OCI-M1 (cell line): Measurements from ENCODE around the gene CAMK2N2.
"Not testable (repeated sequence)": the region's sequence is repeated elsewhere in the genome, so short reads cannot be mapped to it uniquely, and the experiment has no call there.

ENCODE experiments used
- DNase-seq: peaks from one replicate; lab custom pipeline; 2025; lab: John Stamatoyannopoulos, UW

CAMK2N2 gene

DNA sequence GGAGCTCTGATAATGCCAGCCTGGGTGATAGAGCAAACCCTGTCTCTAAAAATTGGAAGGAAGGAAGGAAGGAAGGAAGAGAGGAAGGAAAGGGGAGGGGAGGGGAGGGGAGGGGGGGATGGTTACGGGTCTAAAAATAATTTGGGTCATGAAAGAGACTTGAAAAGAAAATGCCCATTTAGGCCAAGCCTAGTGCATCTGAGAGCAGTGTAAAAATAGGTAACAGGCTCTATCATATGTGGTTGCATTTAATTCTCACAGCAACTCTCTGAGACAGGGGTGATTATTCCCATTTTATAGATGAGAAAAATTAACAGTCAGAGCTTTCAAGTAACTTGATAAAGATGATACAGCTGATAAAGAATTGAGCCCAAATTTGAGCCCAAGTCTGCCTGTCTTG lies 10.9 kb upstream of the CAMK2N2 start:
- no peak for DNase-seq

DNA sequence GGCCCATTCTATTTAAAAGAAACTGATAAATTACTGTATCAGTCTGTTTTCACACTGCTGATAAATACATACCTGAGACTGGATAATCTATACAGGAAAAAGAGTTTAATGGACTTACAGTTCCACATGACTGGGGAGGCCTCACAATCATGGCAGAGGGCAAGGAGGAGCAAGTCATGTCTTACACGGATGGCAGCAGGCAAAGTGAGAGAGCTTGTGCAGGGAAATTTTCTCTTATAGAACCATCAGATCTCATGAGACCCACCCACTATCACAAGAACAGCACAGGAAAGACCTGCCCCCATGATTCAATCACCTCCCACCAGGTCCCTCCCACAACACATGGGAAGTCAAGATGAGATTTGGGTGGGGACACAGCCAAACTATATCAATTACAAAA lies 5.9 kb upstream of the CAMK2N2 start:
- not testable (repeated sequence) for DNase-seq

DNA sequence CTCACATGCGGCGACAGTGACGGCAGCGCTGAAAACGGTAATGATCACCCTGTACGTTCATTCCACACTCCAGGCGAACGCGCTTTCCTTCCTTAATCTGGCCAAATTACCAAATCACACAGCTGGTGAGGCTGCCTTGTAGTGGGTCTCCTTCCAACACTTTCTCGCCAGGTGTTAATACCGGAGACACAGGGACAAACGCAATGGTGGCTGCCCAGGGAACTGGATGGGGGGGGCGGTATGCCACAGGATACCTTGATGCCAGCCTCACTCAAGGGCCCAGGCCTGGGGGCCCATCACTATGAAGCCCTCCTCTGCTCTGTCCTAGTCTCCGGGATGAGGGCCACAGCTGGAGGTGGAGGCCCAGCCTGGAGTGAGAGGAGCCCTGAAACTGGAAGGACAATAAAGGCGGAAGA lies 1.4 kb upstream of the CAMK2N2 start:
- no peak for DNase-seq

DNA sequence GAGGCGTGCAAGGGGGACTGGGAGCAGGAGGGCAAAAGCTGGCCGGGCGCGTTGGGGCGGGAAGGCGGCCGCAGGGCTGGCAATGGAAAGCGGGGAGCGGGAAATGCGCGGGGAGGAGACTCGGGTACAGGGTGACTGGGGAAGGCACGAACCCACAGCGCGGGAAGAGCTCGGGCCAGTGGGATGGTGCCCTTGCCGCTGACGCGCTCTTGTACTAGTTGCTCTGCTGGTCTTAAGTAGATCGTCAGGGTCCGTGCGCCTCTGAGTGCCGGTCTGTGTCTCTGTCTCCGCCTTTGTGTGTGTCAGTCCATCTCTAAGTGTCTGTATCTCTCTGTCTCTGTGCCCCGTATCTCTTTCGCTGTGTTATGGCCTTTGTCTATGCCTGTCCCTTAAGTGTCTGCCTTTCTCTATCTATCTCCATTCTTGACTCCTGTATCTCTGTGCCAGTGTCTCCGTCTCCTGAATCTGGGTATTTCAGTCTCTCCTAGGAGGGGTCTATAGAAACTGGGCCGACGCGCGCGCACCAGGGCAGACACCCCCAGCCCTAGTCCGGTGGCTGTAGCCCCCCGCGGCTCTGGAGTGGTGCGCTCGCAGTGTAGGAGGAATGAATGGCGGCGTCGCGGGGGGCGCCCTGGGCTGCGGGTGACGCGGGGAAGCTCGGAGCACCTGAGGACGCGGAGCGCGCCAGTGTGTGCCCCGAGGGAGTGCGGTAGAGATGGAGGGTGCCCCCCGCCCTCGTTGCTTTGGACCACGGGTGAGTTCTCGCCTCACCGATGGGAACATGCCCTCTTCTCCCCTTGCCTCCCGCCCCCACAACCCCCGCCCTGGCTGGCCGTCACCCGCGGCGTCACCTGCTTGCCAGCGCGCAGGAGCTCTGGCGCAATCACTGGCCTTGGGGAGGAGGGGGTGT lies 756 bp upstream of the CAMK2N2 start:
- DNase-seq = peak; percentile 7

DNA sequence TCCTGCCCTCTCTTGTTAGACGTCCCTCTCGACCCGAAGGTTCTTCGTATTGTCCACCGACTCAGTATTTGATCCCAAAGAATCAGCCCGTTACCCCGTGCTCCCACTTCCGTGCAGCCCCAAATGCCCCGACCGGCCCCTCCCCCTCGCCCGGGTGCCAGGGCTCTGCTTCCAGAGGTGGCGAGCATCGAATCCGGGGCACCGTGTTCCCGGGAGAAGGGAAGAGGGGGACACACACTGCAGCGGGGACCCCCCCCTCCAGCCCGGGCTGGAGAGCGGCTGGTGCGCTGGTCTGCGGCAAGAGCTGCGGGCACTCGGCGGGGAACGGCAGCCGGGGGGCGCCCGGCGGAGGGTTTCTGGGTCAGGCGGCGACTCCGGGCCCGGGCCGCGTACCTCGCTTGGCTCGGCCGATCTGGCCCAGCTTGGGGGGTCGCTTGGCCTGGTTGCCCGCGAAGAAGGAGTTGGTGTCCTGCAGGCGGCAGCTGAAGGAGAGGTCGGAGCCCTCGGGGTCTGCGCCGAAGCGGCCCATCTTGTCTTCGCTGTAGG lies 556 bp downstream of the CAMK2N2 start:
- DNase-seq = no peak

DNA sequence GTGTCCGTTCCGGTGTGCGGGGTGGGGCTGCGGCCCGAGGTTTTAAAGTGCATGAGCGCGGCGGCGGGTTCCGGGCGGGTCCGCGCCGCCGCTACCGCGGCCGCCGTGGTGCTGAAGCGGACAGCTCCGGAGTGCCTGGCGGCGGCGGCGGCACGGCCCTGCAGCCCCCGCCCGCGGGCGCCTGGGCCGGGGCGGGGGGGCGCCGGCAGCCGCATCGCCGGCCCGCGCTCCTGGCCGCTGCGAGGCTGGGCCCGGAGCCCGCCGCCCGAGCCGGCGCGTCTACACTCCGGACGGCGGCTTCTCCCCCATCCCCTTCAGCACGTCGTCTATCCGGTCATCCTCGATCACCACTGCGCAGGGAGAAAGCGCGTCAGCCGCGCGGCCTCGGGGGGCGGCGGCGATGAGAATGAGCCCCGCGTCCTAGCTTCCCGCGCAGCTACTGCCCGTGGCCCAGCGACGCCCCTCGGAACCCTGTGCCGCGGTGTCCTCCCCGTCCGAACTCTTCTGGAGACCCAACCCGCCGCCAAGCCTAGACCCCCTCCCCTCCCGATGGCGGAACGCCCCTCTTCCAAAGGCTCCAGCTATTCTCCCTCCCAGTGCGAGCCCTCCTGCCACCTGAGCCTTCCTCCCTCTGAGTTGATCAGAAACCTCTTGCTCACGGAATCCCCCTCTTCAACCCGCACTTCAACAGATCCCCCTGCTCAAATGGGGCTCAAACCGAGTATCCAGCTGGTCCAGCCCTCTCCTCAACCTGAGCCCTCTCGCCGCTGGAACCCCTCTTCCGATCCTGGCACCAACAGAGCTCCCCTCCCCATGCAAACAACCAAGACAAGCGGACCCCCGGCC lies 1.3 kb downstream of the CAMK2N2 start:
- peak; percentile 12 for DNase-seq

DNA sequence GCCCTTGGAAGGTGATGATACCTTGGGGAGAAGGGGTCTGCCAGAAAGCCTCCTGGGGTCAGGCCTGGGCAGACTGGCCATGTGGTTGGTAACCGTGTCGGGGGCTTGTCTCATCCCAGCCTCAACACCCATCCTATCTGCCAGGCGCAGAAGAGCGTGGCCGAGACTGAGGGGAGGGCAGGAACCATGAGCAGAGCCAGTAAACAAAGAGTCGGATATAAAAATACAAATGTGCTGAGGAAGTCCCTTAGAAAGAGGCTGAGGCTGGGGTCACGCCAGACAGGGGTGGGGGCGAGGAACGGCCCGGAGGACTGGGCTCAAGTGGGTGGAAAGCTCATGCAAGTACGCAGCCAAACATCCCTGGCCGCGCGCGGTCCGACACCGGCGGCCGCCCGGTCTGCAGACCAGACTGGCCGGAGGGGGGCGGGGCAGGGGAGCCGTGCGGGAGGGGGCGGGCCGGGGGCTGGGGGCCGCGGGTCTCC lies 1.9 kb downstream of the CAMK2N2 start:
- DNase-seq = no peak

DNA sequence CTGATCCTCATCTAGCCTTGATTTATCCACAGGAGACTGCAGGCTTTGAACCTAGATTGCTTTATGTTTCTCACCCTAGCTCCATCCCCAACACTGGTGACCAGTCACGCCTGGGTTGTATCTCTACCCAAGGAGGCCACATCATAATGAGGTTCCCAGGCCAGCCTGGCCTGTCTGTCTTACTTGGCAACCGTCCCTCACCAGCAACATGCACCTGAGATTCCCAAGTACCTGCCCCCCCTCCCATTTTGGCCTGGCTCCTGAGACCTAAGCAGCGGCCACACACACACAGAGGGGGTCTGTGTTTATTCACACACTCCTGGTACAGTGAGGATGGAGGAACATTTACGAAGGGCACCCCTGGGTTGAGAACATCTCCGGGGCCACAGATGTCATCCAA lies 2.4 kb downstream of the CAMK2N2 start:
- no peak for DNase-seq

DNA sequence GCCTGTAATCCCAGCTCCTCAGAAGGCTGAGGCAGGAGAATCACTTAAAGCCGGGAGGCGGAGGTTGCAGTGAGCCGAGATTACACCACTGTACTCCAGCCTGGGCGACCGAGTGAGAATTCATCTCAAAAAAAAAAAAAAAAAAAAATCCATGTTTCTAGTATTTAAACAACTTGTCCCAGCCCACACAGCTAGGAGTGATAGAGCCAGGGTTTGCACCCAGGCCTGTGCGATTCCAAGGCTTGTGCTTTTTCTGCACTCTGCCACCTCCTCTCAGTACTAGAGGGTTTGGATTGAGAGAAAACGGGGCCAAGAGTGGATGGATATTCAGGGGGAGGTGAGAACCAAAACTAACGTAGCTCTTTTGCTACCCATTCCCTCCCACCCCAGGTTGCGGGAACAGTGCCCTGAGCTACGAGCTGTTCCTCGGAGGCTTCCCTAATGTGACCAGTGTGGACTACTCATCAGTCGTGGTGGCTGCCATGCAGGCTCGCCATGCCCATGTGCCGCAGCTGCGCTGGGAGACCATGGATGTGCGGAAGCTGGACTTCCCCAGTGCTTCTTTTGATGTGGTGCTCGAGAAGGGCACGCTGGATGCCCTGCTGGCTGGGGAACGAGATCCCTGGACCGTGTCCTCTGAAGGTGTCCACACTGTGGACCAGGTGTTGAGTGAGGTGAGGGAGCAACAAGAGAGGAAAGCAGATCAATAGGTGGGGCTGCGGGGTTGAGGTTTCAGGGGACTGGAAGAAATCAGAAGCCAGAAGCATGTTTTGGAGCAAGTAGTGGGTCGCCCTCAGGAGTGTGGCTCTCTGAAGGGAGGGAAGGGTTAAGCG lies 4.1 kb downstream of the CAMK2N2 start:
- no peak for DNase-seq

DNA sequence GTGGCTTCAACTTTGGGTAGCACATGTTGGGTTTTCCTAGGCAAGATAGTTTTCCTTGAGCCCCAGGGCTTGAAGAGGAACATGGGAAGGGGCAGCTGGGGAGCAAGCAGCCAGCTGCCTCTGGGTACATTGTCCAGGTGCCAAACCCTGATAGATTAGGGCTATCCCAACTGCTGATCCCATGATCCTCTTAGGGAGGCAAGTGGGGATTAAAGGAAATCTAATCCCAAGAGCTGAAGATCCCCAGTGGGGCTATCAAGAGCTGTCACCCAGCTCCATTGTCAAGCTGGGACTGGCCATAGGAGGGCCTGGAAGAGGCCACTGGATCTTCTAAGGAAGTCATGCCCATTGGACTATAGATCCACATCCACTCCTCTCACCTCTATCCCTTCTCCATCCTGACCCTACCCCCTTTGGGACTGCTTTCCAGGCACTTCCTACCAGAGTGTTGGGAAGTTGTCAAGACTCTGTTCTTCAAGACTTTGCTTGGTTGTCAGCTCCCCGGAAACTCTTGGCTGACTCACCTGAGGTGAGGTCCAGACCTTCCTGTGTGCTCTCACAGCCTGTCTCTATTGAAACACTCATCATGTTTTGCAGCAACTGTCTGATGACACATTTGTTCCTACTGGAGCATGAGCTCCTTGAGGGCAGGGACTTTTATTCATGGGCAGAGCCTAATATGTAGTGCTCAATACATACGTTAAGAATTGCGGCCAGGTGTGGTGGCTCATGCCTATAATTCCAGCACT lies 5.9 kb downstream of the CAMK2N2 start:
- DNase-seq = no peak

DNA sequence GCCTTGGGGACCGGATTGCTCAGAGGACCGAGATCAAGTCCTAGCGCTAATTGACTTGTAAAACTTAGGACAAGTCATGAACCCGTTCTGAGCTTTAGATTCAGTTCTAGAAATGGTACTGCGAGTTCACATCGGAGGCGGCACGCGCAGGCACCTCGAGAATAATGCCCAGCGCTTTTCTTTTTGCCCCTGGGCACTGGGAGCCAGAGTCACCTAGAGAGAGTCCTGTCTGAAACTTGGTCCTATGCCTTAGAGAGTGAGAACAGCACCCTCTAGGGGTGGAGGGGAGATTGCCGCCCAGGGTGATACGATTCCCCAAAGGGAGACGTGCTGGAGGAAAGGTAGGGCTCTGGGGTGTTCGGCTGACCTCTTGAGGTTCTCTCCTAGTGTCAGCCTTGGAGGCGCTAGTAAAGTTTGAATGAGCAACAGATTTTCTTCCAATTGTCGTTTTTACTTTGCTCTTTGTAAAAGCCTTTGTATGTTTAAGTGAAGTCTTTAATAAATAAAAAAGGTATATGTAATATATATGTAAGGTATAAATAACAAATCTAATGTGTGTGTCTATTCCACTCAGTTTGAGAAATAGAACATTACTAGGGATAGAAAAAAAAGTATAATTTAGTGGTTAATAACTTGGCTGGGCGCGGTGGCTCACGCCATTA lies 11.1 kb downstream of the CAMK2N2 start:
- DNase-seq = peak; percentile 92

DNA sequence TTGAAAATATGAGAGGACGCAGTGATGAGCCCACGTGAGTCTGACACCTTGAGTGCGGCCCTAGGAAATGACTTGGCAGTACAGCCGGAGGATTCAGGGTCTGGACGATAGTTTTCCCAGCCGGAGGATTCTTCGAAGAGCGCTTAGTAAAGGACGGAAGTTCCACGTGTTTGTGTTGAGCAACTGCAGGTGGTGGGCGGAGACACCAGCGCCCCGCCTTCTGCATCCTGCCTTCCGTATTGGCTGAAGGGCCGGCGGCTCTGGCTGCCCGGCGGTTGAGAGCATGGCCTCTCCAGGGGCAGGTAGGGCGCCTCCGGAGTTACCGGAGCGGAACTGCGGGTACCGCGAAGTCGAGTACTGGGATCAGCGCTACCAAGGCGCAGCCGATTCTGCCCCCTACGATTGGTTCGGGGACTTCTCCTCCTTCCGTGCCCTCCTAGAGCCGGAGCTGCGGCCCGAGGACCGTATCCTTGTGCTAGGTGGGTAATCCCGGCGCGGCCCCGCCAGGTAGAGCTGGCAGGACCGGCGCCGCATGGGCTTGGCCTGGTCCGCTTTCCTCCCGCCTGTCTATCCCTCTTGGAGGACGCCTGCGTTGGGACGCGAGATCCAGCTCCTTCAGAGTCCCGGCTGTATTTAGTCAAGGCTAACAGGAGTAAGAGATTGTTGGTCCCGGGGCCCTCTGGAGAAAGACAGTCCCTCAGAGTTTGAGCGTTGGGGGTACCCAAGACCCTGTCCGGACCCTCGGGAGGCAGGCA lies 11.8 kb downstream of the CAMK2N2 start, which contains the start of gene EEF1AKMT4:
EEF1AKMT4 (plus strand) TSS at position 261 of the 755 bp plus-strand sequence; CDS start at position 284, 23 bp downstream.
- peak; percentile 97 for DNase-seq

DNA sequence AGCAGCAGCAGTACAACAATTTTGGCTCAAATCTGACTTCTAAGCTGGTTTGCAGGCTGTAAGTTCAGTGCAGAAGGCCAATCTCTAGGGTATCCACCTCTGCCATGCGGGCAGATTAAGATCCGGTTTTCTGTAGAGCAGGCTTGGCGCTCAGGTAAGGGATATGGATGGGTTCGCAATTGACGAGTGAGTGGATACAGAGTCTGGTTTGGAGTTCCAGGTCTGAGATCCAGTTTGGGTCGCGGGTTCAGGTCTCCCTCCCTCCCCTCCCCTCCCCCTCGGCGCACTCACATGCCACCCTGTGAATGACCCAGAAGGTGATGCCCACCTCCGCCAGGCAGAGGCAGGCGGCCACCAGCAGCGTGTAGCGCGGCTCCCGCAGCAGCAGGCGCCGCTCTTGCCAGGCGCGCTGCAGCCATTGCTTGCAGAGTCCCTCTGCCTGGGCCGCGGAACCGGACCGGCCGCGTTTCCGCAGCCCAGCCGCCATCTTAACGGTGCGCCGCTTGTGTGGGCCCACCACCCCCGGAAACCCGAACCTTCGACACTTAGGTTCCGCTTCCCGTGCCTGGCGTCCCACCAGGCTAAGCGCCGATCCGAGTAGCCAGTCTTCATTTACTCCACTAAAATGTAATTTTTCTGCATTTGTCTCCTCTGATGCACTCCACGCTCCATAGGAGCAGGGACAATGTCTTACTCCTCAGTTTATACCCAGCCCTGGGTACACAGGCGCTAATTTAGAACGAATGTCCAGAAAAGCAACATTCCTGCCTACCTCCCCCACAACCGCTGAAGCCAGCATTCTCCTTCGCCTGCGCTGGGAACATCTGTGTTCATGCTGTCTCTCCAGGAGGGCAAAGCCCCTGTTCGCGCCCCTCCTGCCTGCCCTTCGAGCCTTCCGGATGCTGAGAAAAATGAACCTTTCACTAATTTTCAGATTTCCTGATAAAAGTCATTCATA lies 12.6 kb downstream of the CAMK2N2 start, which contains the start of gene ALG3:
ALG3 (minus strand) TSS at position 509 of the 958 bp plus-strand sequence; CDS start at position 487, 22 bp downstream.
- peak; percentile 82 for DNase-seq

DNA sequence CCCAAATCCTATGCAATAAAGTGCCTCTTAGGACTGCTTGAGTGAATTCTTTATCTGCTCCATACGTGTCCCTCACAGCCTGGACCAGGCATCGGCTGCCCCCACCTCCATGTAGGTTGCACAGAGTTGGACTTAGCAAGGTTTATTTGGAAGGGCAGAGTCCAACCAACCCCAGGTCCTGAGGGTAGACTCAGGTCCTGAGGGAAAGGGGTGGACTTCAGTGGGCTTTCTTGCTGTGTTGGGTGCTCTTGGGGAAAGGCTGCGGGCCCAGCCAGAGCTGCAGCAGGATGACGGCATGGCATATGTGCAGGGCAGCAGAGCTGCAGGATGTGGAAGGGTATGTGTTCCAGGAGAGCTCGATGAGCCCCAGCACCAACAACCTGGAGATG lies 19.1 kb downstream of the CAMK2N2 start:
- DNase-seq = no peak

DNA sequence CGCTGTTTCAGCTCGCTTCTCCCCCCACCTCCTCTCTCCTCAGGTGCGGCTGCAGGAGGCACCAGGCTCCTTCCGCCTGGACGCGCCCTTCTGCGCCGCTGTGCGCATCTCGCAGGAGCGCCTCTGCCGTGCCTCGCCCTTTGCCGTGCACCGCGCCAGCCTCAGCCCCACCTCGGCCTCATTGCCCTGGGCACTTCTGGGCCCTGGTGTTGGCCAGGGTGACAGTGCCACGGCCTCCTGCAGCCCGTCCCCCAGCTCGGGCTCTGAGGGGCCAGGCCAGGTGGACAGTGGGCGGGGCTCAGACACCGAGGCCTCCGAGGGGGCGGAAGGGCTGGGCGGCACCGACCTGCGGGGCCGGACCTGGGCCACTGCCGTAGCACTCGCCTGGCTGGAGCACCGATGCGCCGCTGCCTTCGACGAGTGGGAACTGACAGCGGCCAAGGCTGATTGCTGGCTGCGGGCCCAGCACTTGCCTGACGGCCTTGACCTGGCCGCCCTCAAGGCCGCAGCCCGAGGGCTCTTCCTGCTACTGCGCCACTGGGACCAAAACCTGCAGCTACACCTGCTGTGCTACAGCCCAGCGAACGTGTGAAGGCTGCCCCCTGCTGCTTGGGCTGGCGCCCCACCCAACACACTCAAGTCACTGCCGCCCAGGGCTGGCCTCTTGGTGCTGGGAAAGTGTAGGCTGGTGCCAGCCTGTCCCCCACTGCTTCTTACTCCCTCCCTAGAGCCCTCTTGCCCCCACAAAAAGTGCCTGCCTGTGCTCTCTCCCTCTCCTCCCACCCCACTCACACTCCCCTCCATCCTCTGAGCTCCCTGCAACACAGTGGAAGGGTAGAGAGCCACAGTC lies 19.7 kb downstream of the CAMK2N2 start:
- no peak for DNase-seq

DNA sequence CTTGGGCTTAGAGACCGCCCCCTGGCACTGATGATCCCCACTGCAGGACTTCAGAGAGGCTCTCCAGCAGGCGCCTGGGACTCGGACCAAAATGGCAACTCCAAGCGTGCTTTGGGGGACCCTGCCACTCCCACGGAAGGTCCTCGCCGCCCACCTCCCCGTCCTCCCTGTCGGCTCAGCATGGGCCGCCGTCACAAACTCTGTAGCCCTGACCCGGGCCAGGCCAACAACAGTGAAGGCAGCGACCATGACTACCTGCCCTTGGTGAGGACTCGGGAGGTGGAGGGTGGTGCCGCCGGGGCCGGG lies 20.3 kb downstream of the CAMK2N2 start:
- no peak for DNase-seq

DNA sequence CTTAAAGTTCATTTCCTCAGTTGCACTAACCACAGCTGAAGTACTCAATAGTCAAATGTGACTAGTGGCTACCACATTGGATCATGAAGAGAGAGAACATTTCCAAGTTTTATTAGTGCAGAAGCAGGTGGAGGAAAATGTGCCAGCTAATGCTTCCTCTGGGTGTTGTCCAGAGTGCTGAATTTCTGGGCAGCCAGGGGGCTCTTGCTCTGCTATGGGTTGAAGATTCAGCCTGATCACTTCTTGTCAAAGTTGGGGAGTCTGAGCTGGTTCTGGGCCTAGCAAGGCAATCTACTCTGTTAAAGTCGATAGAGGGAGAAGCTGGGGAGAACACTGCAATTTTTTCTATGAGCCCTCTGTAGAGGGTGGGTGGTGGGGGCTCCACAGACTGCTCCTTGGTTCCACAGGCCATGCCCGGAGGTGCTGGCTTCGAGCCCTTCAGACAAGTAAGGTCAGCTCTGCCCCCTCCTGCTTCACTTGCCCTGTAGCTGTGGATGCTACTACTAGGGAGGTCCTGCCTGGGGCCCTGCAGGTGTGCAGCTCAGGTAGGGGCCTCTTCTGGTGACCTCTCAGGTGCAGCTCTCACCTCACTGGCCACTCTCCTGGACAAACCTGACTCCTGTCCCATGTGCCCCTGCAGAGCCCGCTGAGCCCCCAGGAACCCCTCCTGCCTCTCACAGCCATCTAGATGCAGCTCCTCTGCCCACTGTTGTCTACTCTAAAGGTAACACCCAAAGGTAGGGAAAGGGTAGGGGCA lies 20.8 kb downstream of the CAMK2N2 start:
- peak; percentile 22 for DNase-seq
